HUDEP-2 (cell line): Measurements from ENCODE around the gene NPIPA3.
"Not testable (repeated sequence)": the region's sequence is repeated elsewhere in the genome, so short reads cannot be mapped to it uniquely, and the experiment has no call there.

Experiments
- DNase-seq, 76 experiments: peaks; one replicate each; lab custom pipeline; 2025; ENCODE audit not compliant: unreplicated experiment in 76 of 76; lab: John Stamatoyannopoulos, UW

Gene NPIPA3

DNA sequence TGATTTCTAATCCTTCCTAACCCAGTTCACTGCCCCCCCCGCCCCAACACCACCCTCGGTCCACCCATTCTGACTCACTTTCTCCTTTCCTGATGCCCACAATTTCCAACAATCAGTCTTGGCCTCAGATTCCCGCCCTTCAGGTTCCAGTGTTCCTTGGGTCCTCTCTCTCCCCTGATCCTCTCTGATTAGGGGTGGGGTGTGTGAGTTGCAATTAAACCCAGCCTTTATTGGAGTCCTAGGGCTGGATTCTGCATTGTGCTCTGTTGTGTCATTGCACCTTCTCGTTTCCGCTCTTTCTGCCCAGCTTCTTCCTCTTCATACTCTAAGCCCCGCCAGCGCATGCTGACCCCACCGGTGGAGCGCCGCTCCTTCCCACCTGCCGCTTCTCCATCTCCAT is 38.6 kb downstream of the NPIPA3 start:
- not testable (repeated sequence) for DNase-seq

DNA sequence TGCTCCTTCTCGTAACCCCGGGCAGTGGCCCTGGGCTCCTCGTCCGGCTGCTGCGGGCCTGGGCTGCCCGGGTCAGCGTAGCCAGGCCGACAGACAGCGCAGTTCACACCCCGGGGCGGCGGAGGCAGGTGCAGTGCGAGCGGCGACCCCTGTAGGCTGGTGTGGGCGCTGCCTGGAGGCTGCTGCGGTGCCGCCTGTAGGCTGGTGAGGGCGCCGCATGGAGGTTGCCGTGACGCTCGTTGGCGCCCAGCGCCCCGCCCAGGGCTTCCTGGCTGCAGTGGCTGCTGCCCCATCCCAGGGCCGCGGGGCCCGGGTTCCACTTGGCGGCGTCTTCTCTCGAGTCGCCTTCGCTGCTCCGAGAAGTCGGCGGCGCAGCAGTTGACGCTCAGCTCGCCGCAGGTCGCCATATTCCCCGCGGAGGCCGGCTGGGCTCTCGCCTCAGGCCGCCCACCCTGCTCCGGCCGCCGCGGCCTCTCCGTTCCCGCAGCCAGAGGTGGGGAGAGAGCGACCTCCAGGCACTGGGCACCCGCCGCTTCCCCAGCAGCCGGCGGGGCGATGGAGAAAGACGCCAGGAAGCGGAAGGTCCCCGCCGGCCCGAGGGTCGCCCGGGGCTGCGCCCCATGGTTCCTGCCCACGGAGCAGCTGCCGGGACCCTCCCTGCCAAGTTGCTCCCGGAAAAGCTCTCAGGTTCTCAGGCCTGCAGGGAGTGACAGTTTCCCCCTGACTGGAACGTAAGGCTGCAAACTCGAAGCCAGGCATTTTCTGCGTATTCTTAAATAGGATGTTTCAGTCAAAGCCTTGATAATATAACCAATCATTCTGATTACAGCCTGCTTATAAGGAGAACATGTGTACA is 39.3 kb downstream of the NPIPA3 start, which contains the start of gene NPIPA2:
Gene NPIPA2, plus strand, starts transcription at position 261 of the 856 bp plus-strand sequence. CDS start 5,533 bp downstream, outside the sequence.
- DNase-seq, result not testable (repeated sequence)

DNA sequence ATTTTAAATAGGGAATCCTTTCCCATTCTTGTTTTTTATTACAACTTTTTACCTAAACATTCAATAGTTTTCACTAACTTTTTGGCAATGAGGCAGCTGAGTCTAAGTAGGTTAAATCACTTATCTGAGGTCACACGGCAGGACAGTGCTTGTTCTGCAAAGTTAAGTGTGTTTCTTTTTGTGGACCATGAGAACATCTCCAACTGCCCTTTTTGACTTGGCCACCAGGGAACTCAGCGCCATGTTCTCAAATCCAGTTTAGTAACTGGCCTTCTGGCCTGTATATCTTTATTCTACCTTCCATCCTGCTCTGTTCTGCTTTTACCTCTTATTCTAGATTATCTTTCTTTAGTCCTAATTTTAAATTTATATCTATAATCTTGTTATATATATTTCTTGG is 70.4 kb downstream of the NPIPA3 start:
- DNase-seq, result not testable (repeated sequence)

DNA sequence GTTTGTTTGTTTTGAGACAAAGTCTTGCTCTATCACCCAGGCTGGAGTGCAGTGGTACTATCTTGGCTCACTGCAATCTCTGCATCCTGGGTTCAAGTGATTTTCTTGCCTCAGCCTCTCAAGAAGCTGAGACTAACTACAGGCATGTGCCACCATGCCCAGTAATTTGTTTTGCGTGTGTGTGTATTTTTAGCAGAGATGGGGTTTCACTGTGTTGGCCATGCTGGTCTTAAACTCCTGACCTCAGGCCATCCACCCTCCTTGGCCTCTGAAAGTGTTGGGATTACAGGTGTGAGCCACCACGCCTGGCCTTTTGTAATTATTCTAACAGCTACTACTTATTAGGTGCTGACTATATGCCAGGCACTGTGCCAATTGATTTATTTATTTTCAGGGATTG is 72.4 kb downstream of the NPIPA3 start:
- DNase-seq, result not testable (repeated sequence)
